ENCODE data around the gene TAB3. TPM values are rescaled to one million over a fixed set of nuclear protein-coding genes. Genes with fewer than 3 reads are reported as not detected.

Gene TAB3
- total RNA-seq, 1 experiment from 2014 or later: 13.5 TPM

GRCh38 chrX:30904186-30904585 is 15.1 kb upstream of the TAB3 start:
- Histone ChIP-seq H3K79me2 (ENCODE audit: insufficient read depth, low read length) (no peaks in the 10 kb centered on the region), H3K23me2 (ENCODE audit: insufficient read length, low read depth, low read length, poor library complexity, severe bottlenecking) (no peaks in the 10 kb centered on the region), H4K91ac (ENCODE audit: insufficient read length, low read depth, low read length) (no peak overlapping the region), H2BK12ac (ENCODE audit: insufficient read length, low read depth, low read length) (no peak overlapping the region), H3T11ph (ENCODE audit: low read length) (no peak overlapping the region), H4K20me1 (ENCODE audit: control insufficient read depth, insufficient read depth, insufficient read length) (no peaks in the 10 kb centered on the region), H3K18ac (ENCODE audit: insufficient read length, low read depth, low read length) (no peak overlapping the region), H2BK20ac (ENCODE audit: low read depth, low read length, poor library complexity, severe bottlenecking) (no peak overlapping the region), H3K27me3 (ENCODE audit: insufficient read depth, low read length) (no peaks in the 10 kb centered on the region), H3K27ac (ENCODE audit: insufficient read length, low read depth, low read length) (no peak overlapping the region), H3K23ac (ENCODE audit: insufficient read length, low read depth, low read length) (no peak overlapping the region), H3K9ac (ENCODE audit: extremely low read depth, insufficient read length, low read length) (no peak overlapping the region), H3K9me3 (ENCODE audit: control insufficient read depth, low read depth, low read length) (no peaks in the 10 kb centered on the region), H2BK120ac (ENCODE audit: low read depth, low read length, poor library complexity, severe bottlenecking) (no peak overlapping the region), H3K4me1 (ENCODE audit: insufficient read depth, low read length) (no peaks in the 10 kb centered on the region), H3K14ac (ENCODE audit: insufficient read depth, low read length) (no peak overlapping the region), H2BK5ac (ENCODE audit: insufficient read length, low read length) (no peak overlapping the region), H3K4me2 (ENCODE audit: insufficient read depth, insufficient read length, low read length) (no peak overlapping the region), H4K5ac (ENCODE audit: insufficient read length, low read depth, low read length) (no peak overlapping the region), H4K8ac (replicated peaks; ENCODE audit: insufficient read length, low read depth, low read length) (no peak overlapping the region), H3K79me1 (ENCODE audit: insufficient read depth, low read depth, low read length, poor library complexity, severe bottlenecking) (no peaks in the 10 kb centered on the region), H3K56ac (ENCODE audit: insufficient read length, low read depth, low read length) (no peak overlapping the region), H2AK5ac (ENCODE audit: insufficient read length, low read length) (no peak overlapping the region), H3K4ac (ENCODE audit: low read depth, low read length) (no peak overlapping the region), H2AFZ (ENCODE audit: low read length) (no peak overlapping the region), H2BK15ac (ENCODE audit: low read depth, low read length) (no peak overlapping the region)
- no peak for DNase-seq
- Mint-ChIP-seq H3K36me3 (ENCODE audit: insufficient read depth in 1 of 3, low read depth in 3 of 3) (peaks cover 0 to 3% (median 0%) of the 10 kb centered on the region in 3 experiments; a peak in 2 of 7 replicates), H3K4me3 (no peak overlapping the region), H3K9me3 (peaks cover 27 to 48% of the 10 kb centered on the region in 2 experiments), H3K27me3 (ENCODE audit: low read depth) (no peaks in the 10 kb centered on the region), H3K4me1 (no peaks in the 10 kb centered on the region), H3K27ac (no peak overlapping the region)
- WGBS (ENCODE audit: extremely low coverage, insufficient read length, low lambda C conversion rate): no CpG with 5 or more reads among the region's 5 CpGs
- no peak for TF ChIP-seq CTCF (conservative IDR thresholded peaks at IDR 0.05)

Data from H9 (cell line).